22Rv1 (cell line): ENCODE measurements around the gene SEC14L5.

Source experiments
- ZFX ChIP-seq: fragments of 450-650 bp; IDR thresholded peaks from 2 replicates; pipeline ENCODE4 v1.6.1; 2017; ENCODE audit warnings: antibody characterized with exemption, borderline replicate concordance
- TF ChIP-seq, protein P1 (sequence below): fragments of 450-650 bp; IDR thresholded peaks from 2 replicates; pipeline ENCODE4 v1.5.1; 2017; ENCODE audit warnings: mild to moderate bottlenecking

DNA sequence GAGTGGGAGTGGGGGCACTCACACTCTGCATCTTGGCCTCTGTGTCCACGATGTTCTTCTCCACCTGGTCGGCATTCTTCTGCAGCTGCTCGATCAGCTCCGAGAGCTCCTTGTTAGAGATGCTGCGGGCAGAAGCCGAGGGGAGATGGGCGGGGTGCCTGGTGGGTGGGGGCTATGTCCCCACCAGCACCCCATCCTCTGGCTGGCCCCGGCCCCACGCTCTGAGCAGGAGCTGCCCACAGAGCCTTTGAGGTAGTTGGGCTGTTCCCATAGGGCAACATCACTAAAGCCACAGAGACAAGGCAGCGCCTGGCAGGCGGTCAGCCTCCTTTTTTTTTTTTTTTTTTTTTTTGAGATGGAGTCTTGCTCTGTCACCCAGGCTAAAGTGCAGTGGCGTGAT lies 47.3 kb upstream of the SEC14L5 start:
- TF ChIP-seq, protein P1, sequence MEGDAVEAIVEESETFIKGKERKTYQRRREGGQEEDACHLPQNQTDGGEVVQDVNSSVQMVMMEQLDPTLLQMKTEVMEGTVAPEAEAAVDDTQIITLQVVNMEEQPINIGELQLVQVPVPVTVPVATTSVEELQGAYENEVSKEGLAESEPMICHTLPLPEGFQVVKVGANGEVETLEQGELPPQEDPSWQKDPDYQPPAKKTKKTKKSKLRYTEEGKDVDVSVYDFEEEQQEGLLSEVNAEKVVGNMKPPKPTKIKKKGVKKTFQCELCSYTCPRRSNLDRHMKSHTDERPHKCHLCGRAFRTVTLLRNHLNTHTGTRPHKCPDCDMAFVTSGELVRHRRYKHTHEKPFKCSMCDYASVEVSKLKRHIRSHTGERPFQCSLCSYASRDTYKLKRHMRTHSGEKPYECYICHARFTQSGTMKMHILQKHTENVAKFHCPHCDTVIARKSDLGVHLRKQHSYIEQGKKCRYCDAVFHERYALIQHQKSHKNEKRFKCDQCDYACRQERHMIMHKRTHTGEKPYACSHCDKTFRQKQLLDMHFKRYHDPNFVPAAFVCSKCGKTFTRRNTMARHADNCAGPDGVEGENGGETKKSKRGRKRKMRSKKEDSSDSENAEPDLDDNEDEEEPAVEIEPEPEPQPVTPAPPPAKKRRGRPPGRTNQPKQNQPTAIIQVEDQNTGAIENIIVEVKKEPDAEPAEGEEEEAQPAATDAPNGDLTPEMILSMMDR, result no peak
- no peak for TF ChIP-seq ZFX
